ENCODE results near the gene FAM229A.
A peak's percentile ranks its signal among the peaks of the same experiment; 100 is the strongest.
"Not testable (repeated sequence)": the region's sequence is repeated elsewhere in the genome, so short reads cannot be mapped to it uniquely, and the experiment has no call there.

Gene FAM229A

DNA sequence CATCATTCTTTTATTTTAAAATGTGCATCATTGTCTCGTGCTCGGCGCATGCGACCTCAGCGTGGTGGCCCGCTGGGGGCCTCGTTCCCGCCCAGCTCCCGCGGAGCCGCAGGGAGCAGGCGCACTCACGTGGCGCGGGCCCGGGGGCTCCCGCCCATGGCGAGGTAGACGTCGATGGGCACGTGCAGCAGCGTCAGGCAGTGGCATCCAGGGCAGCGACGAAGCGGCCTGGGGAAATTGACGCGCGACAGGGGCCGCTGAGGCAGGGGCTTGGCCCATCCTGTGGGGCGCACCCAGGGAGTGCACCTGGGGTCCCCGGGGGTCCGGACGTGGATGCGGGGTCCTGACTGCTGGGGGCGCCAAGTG lies 994 bp downstream of the FAM229A start:
- H3K9ac ChIP-seq (ENCODE audit: low read depth in 1 of 2, low read length in 2 of 2): no peak overlapping the region
- no peak overlapping the region for H3K27ac ChIP-seq (ENCODE audit: low read depth, low read length)
- H3K27me3 ChIP-seq (ENCODE audit: control insufficient read depth in 1 of 2, insufficient read depth in 2 of 2, low read length in 2 of 2): no peaks in the 10 kb centered on the region
- peak overlapping the region in 1 of 2 donors; percentile 10 for H3K4me3 ChIP-seq (ENCODE audit: low read depth in 1 of 2, low read length in 2 of 2)
- H3K9me3 ChIP-seq (ENCODE audit: control insufficient read depth in 1 of 2, low read length in 2 of 2): no peaks in the 10 kb centered on the region
- H3K4me1 ChIP-seq (ENCODE audit: control insufficient read depth in 1 of 2, insufficient read depth in 2 of 2, low read length in 2 of 2): peaks cover 16 to 18% of the 10 kb centered on the region in 2 donors
- peaks cover 11 to 28% of the 10 kb centered on the region in 2 donors for H3K36me3 ChIP-seq (ENCODE audit: control insufficient read depth in 1 of 2, insufficient read depth in 2 of 2, low read length in 2 of 2)

GRCh38 chr1:32358435-32358834 lies 3.9 kb downstream of the FAM229A start:
- H3K9ac ChIP-seq (ENCODE audit: low read depth in 1 of 2, low read length in 2 of 2): no peak overlapping the region
- no peaks in the 10 kb centered on the region for H3K9me3 ChIP-seq (ENCODE audit: control insufficient read depth in 1 of 2, low read length in 2 of 2)
- peaks cover 1 to 2% of the 10 kb centered on the region in 2 donors for H3K36me3 ChIP-seq (ENCODE audit: control insufficient read depth in 1 of 2, insufficient read depth in 2 of 2, low read length in 2 of 2)
- peaks cover 22 to 25% of the 10 kb centered on the region in 2 donors for H3K4me1 ChIP-seq (ENCODE audit: control insufficient read depth in 1 of 2, insufficient read depth in 2 of 2, low read length in 2 of 2)
- H3K27me3 ChIP-seq (ENCODE audit: control insufficient read depth in 1 of 2, insufficient read depth in 2 of 2, low read length in 2 of 2): no peaks in the 10 kb centered on the region
- H3K27ac ChIP-seq (ENCODE audit: low read depth, low read length): no peak overlapping the region
- H3K4me3 ChIP-seq (ENCODE audit: low read depth in 1 of 2, low read length in 2 of 2): peak overlapping the region in 1 of 2 donors; percentile 4

- Histone ChIP-seq H3K36me3 (ENCODE audit: control insufficient read depth in 1 of 2, insufficient read depth in 2 of 2, low read length in 2 of 2) (no peaks in the 10 kb centered on the region), H3K9me3 (ENCODE audit: control insufficient read depth in 1 of 2, low read length in 2 of 2) (no peaks in the 10 kb centered on the region), H3K4me1 (ENCODE audit: control insufficient read depth in 1 of 2, insufficient read depth in 2 of 2, low read length in 2 of 2) (peaks cover 28 to 32% of the 10 kb centered on the region in 2 donors), H3K27ac (ENCODE audit: low read depth, low read length) (no peak overlapping the region), H3K4me3 (ENCODE audit: low read depth in 1 of 2, low read length in 2 of 2) (no peak overlapping the region), H3K9ac (ENCODE audit: low read depth in 1 of 2, low read length in 2 of 2) (no peak overlapping the region), H3K27me3 (ENCODE audit: control insufficient read depth in 1 of 2, insufficient read depth in 2 of 2, low read length in 2 of 2) (no peaks in the 10 kb centered on the region)
Observed at GRCh38 chr1:32357614-32358013, 4.7 kb downstream of the FAM229A start.

DNA sequence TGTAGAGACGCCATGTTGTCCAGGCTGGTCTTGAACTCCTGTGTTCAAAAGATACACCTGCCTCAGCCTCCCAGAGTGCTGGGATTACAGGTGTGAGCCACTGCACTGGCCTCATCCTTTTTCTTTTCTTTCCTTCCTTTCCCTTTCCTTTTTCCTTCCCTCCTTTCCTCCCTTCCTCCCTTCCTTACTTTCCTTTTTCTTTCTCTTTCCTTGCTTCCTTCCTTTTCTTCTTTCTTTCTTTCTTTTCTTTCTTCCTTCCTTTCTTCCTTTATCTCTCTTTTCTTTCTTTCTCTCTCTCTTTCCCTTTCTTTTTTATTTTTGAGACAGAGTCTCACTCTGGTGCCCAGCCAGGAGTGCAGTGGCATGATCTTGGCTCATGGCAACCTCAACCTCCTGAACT lies 5.8 kb downstream of the FAM229A start:
- Histone ChIP-seq H3K4me3 (ENCODE audit: low read depth in 1 of 2, low read length in 2 of 2) (no peak overlapping the region), H3K27ac (ENCODE audit: low read depth, low read length) (no peak overlapping the region), H3K4me1 (ENCODE audit: control insufficient read depth in 1 of 2, insufficient read depth in 2 of 2, low read length in 2 of 2) (peaks cover 29 to 39% of the 10 kb centered on the region in 2 donors), H3K36me3 (ENCODE audit: control insufficient read depth in 1 of 2, insufficient read depth in 2 of 2, low read length in 2 of 2) (no peaks in the 10 kb centered on the region), H3K9me3 (ENCODE audit: control insufficient read depth in 1 of 2, low read length in 2 of 2) (no peaks in the 10 kb centered on the region), H3K9ac (ENCODE audit: low read depth in 1 of 2, low read length in 2 of 2) (no peak overlapping the region), H3K27me3 (ENCODE audit: control insufficient read depth in 1 of 2, insufficient read depth in 2 of 2, low read length in 2 of 2) (no peaks in the 10 kb centered on the region)

DNA sequence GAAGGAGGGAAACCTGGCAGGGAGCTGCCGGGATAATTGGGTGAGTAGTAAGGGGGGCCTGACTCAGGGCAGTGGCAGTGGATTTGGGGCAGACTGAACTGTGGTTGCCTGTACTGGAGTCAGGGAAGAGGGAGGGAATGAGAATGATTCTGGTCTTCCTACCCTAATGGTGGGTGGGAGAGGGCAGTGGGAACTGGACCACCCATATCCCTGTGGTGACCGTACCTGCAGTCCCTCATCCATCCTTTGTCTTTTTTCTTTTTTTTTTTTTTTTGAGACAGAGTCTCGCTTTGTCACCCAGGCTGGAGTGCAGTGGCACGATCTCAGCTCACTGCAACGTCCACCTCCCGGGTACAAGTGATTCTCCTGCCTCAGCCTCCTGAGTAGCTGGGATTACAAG lies 6.5 kb downstream of the FAM229A start:
- not testable (repeated sequence) for H3K27ac ChIP-seq (ENCODE audit: low read depth, low read length); H3K9me3 ChIP-seq (ENCODE audit: control insufficient read depth in 1 of 2, low read length in 2 of 2); H3K9ac ChIP-seq (ENCODE audit: low read depth in 1 of 2, low read length in 2 of 2); H3K27me3 ChIP-seq (ENCODE audit: control insufficient read depth in 1 of 2, insufficient read depth in 2 of 2, low read length in 2 of 2); H3K4me3 ChIP-seq (ENCODE audit: low read depth in 1 of 2, low read length in 2 of 2); H3K36me3 ChIP-seq (ENCODE audit: control insufficient read depth in 1 of 2, insufficient read depth in 2 of 2, low read length in 2 of 2)
- peaks cover 29 to 39% of the 10 kb centered on the region in 2 donors for H3K4me1 ChIP-seq (ENCODE audit: control insufficient read depth in 1 of 2, insufficient read depth in 2 of 2, low read length in 2 of 2)

GRCh38 chr1:32353886-32354570 lies 8.3 kb downstream of the FAM229A start:
- H3K4me3 ChIP-seq (ENCODE audit: low read depth in 1 of 2, low read length in 2 of 2): no peak overlapping the region
- H3K27me3 ChIP-seq (ENCODE audit: control insufficient read depth in 1 of 2, insufficient read depth in 2 of 2, low read length in 2 of 2): no peaks in the 10 kb centered on the region
- H3K4me1 ChIP-seq (ENCODE audit: control insufficient read depth in 1 of 2, insufficient read depth in 2 of 2, low read length in 2 of 2): peaks cover 35 to 44% of the 10 kb centered on the region in 2 donors
- no peaks in the 10 kb centered on the region for H3K36me3 ChIP-seq (ENCODE audit: control insufficient read depth in 1 of 2, insufficient read depth in 2 of 2, low read length in 2 of 2)
- no peaks in the 10 kb centered on the region for H3K9me3 ChIP-seq (ENCODE audit: control insufficient read depth in 1 of 2, low read length in 2 of 2)
- H3K27ac ChIP-seq (ENCODE audit: low read depth, low read length): no peak overlapping the region
- no peak overlapping the region for H3K9ac ChIP-seq (ENCODE audit: low read depth in 1 of 2, low read length in 2 of 2)

DNA sequence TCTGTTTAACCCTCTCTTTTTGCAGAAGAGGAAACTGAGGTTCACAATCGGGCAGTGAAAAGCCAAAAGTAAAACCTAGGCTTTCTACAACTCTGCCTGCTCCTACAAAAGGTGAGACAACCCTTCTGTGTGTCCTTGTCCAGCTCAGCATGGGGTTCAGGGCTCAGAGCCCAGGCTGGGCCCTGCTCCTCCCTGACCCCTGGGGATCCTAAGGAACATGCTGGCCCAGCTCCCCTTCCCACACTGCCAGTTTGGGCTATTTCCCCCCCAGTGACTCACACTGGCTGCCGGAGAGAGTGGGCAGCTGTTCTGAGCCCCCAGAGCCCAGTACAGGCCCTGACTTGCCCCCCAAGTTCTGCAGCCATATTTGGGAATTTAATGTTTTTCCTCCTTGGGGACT lies 8.9 kb downstream of the FAM229A start:
- no peak overlapping the region for H3K9ac ChIP-seq (ENCODE audit: low read depth in 1 of 2, low read length in 2 of 2)
- peak overlapping the region; percentile 57 for H3K27ac ChIP-seq (ENCODE audit: low read depth, low read length)
- H3K4me1 ChIP-seq (ENCODE audit: control insufficient read depth in 1 of 2, insufficient read depth in 2 of 2, low read length in 2 of 2): peaks cover 37 to 42% of the 10 kb centered on the region in 2 donors
- no peak overlapping the region for H3K4me3 ChIP-seq (ENCODE audit: low read depth in 1 of 2, low read length in 2 of 2)
- no peaks in the 10 kb centered on the region for H3K36me3 ChIP-seq (ENCODE audit: control insufficient read depth in 1 of 2, insufficient read depth in 2 of 2, low read length in 2 of 2)
- no peaks in the 10 kb centered on the region for H3K9me3 ChIP-seq (ENCODE audit: control insufficient read depth in 1 of 2, low read length in 2 of 2)
- no peaks in the 10 kb centered on the region for H3K27me3 ChIP-seq (ENCODE audit: control insufficient read depth in 1 of 2, insufficient read depth in 2 of 2, low read length in 2 of 2)

GRCh38 chr1:32352831-32353383 lies 9.4 kb downstream of the FAM229A start:
- no peak overlapping the region for H3K9ac ChIP-seq (ENCODE audit: low read depth in 1 of 2, low read length in 2 of 2)
- no peaks in the 10 kb centered on the region for H3K9me3 ChIP-seq (ENCODE audit: control insufficient read depth in 1 of 2, low read length in 2 of 2)

GRCh38 chr1:32352239-32352745 lies 10.0 kb downstream of the FAM229A start:
- peaks cover 30 to 33% of the 10 kb centered on the region in 2 donors for H3K4me1 ChIP-seq (ENCODE audit: control insufficient read depth in 1 of 2, insufficient read depth in 2 of 2, low read length in 2 of 2)

More at GRCh38 chr1:32352831-32353383, 9.4 kb downstream of the FAM229A start:
- Histone ChIP-seq H3K36me3 (ENCODE audit: control insufficient read depth in 1 of 2, insufficient read depth in 2 of 2, low read length in 2 of 2) (no peaks in the 10 kb centered on the region), H3K27ac (ENCODE audit: low read depth, low read length) (no peak overlapping the region), H3K27me3 (ENCODE audit: control insufficient read depth in 1 of 2, insufficient read depth in 2 of 2, low read length in 2 of 2) (no peaks in the 10 kb centered on the region), H3K4me3 (ENCODE audit: low read depth in 1 of 2, low read length in 2 of 2) (no peak overlapping the region), H3K4me1 (ENCODE audit: control insufficient read depth in 1 of 2, insufficient read depth in 2 of 2, low read length in 2 of 2) (peaks cover 36 to 37% of the 10 kb centered on the region in 2 donors)

DNA sequence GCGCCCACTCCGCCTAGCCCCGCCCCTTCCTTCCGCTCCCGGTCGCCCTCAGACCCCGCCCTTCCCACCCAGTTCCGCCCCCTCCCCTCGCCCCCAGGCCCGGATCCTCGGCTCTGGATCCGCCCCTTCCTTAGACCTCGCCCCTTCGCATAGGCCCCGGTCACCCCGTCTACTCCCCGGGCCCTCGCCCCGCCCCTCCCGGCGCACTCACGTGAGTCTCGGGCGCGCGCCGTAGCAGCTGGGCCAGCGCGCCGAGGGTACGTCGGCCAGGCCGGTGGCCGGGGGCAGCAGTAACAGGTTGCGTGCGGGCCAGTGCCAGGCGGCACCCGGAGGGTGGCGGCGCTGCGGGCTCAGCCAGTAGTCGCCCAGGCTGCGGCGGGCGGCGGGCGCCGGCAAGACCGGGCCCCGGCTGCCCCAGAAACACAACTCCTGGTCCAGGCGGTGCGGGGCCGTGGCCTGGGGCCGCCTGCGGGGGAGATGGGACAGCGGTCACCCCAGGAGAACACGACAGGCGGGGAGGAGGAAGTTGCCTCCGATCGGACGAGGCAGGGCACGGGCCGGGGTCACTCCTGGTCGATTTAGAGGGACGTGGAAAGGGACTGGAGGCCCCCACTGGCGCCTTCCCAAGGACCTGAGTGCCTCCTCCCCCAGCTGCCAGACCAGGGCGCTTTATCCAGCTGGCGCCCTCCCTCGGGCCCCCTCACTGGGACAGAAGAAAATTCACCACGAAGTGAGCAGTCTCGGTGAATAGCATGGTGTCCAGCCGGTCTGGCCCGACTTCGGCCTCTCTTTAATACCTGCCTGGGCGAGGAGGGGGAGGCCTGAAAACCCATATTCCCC lies 10.7 kb downstream of the FAM229A start:
- Histone ChIP-seq H3K4me3 (ENCODE audit: low read depth in 1 of 2, low read length in 2 of 2) (peak overlapping the region; percentile 71 to 80), H3K36me3 (ENCODE audit: control insufficient read depth in 1 of 2, insufficient read depth in 2 of 2, low read length in 2 of 2) (no peaks in the 10 kb centered on the region), H3K27me3 (ENCODE audit: control insufficient read depth in 1 of 2, insufficient read depth in 2 of 2, low read length in 2 of 2) (no peaks in the 10 kb centered on the region), H3K9me3 (ENCODE audit: control insufficient read depth in 1 of 2, low read length in 2 of 2) (no peaks in the 10 kb centered on the region), H3K4me1 (ENCODE audit: control insufficient read depth in 1 of 2, insufficient read depth in 2 of 2, low read length in 2 of 2) (peaks cover 29 to 33% of the 10 kb centered on the region in 2 donors), H3K9ac (ENCODE audit: low read depth in 1 of 2, low read length in 2 of 2) (peak overlapping the region; percentile 84 to 91), H3K27ac (ENCODE audit: low read depth, low read length) (peak overlapping the region; percentile 83)

More at GRCh38 chr1:32352239-32352745, 10.0 kb downstream of the FAM229A start:
- Histone ChIP-seq H3K4me3 (ENCODE audit: low read depth in 1 of 2, low read length in 2 of 2) (peak overlapping the region; percentile 71 to 77), H3K9ac (ENCODE audit: low read depth in 1 of 2, low read length in 2 of 2) (peak overlapping the region; percentile 84 to 91), H3K9me3 (ENCODE audit: control insufficient read depth in 1 of 2, low read length in 2 of 2) (no peaks in the 10 kb centered on the region), H3K27ac (ENCODE audit: low read depth, low read length) (peak overlapping the region; percentile 83), H3K36me3 (ENCODE audit: control insufficient read depth in 1 of 2, insufficient read depth in 2 of 2, low read length in 2 of 2) (no peaks in the 10 kb centered on the region), H3K27me3 (ENCODE audit: control insufficient read depth in 1 of 2, insufficient read depth in 2 of 2, low read length in 2 of 2) (no peaks in the 10 kb centered on the region)
